GM12891 (cell line): Measurements from ENCODE around the gene VSX2.
A peak's percentile ranks its signal among the peaks of the same experiment; 100 is the strongest.

Source experiments
- DNase-seq: peaks from one replicate; pipeline ENCODE4 v3.0.0; 2011; ENCODE audit warnings: low spot score; ENCODE audit not compliant: insufficient read length
- FAIRE-seq: peaks from 2 replicates; lab custom pipeline; 2011; peaks lifted over from hg19 to GRCh38; lab: Jason Lieb, UNC
- PAX5 ChIP-seq: IDR thresholded peaks from 2 replicates; pipeline ENCODE4 v1.6.1; 2011; ENCODE audit warnings: low read length, moderate library complexity, mild to moderate bottlenecking; ENCODE audit not compliant: insufficient read depth, severe bottlenecking
- POLR2A ChIP-seq: IDR thresholded peaks from 2 replicates; pipeline ENCODE4 v1.6.1; 2011; ENCODE audit warnings: low read depth, low read length, control low read depth
- POLR2AphosphoS5 ChIP-seq: IDR thresholded peaks from 2 replicates; pipeline ENCODE4 v1.6.1; 2011; ENCODE audit warnings: low read depth, low read length, control low read depth
- POU2F2 ChIP-seq: IDR thresholded peaks from 2 replicates; pipeline ENCODE4 v1.6.1; 2011; ENCODE audit warnings: low read depth, mild to moderate bottlenecking, control low read depth, low read length, moderate library complexity
- SPI1 ChIP-seq: IDR thresholded peaks from 2 replicates; pipeline ENCODE4 v1.6.1; 2011; ENCODE audit warnings: low read depth, low read length, control low read depth
- TAF1 ChIP-seq: IDR thresholded peaks from 2 replicates; pipeline ENCODE4 v1.6.1; 2011; ENCODE audit warnings: low read depth, low read length, control low read depth

The VSX2 gene

DNA sequence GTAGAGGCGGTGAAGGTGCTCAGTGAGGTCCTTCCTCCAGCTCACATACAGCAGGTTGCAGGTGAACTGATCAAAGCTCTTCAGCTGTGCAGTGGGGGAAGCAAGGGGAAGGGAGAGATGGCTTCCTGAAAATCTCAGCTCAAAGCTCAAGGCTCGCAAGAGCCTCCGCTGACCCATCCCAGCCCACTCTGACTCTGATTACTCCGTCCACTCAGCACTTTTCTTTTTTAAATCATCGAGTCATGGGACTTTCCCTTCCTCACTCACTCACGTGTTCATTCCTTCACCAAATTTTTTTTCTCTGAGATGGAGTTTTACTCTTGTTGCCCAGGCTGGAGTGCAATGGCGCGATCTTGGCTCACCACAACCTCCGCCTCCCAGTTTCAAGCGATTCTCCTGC is 58.7 kb downstream of the VSX2 start:
- no peak for DNase-seq
- FAIRE-seq: no peak
- no peak for TF ChIP-seq SPI1
- TF ChIP-seq POLR2A: no peak
- TF ChIP-seq TAF1: no peak
- TF ChIP-seq POU2F2: no peak
- TF ChIP-seq POLR2AphosphoS5: no peak
- TF ChIP-seq PAX5: no peak

GRCh38 chr14:74299061-74299545 is 59.9 kb downstream of the VSX2 start:
- FAIRE-seq (no peak), DNase-seq (no peak)
- TF ChIP-seq SPI1: no peak
- no peak for TF ChIP-seq PAX5
- no peak for TF ChIP-seq POU2F2
- no peak for TF ChIP-seq POLR2A
- TF ChIP-seq TAF1: no peak
- TF ChIP-seq POLR2AphosphoS5: no peak

- no peak for TF ChIP-seq SPI1
- no peak for TF ChIP-seq POLR2A
- TF ChIP-seq POLR2AphosphoS5: no peak
- TF ChIP-seq POU2F2: no peak
- TF ChIP-seq TAF1: no peak
- no peak for TF ChIP-seq PAX5
- DNase-seq: no peak
- no peak for FAIRE-seq
These were observed 62.4 kb downstream of the VSX2 start for GRCh38 chr14:74301594-74302151.

- TF ChIP-seq SPI1 (peak; percentile 35; the same call in 1 of the 2 replicates), POU2F2 (no peak), PAX5 (no peak)
- DNase-seq (peak; percentile 42), FAIRE-seq (peak; percentile 63)
These were observed 62.9 kb downstream of the VSX2 start for GRCh38 chr14:74302152-74302628.

DNA sequence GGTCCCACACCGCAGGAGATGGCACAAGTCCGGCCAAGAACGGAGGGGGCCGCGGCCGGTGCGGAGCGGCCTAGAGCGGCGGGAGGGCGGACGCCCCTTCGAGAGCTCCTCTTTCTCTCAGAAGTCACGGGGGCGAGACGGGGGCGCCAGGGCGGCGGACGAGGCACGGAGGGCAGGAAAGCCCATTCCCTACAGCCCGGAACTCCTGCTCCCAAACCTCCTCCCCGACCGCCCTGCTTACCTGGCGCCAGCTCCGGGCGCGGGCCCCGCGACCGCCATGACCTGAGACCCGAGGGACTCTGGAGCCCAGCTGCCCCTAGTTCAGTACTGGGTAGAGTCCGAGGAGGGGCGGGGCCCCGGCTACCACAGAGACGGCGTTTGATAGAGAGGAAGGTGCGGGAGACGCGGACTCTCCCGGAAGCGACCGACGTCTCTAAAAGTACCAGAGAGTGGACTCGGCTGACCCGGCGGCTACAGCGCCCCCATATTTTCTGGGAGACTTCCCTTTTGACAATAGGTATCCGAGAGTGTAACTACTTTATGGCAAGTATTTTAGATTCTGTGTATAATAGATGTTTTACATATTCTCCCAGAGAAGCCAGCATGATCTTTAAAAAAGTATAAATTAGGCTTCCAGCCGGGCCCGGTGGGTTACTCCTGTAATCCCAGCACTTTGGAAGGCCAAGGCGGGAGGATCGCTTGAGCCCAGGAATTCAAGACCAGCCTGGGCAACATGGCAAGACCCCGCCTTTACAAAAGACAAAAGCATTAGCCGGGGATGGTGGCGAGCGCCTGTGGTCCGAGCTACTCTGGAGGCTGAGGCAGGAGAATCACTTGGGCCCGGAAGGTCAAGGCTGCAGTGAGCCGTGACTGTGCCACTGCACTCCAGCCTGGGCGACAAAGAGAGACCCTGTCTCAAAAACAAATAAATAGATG is 63.7 kb downstream of the VSX2 start, which contains the start of gene ABCD4:
ABCD4 (minus strand) TSS at position 301 of the 936 bp plus-strand sequence; CDS start at position 279, 22 bp downstream.
- FAIRE-seq: peak; percentile 62
- TF ChIP-seq POLR2A (peak; percentile 80), SPI1 (peak; percentile 62), PAX5 (no peak), TAF1 (peak; percentile 84), POLR2AphosphoS5 (peak; percentile 71; the same call in 1 of the 2 replicates), POU2F2 (0 out of 2 replicates have a peak, but pooled peaks have one; percentile 8)
- peak; percentile 76 for DNase-seq

GRCh38 chr14:74308695-74309094 is 69.4 kb downstream of the VSX2 start:
- DNase-seq: no peak
- TF ChIP-seq POU2F2: no peak
- TF ChIP-seq POLR2AphosphoS5: no peak
- TF ChIP-seq TAF1: no peak
- no peak for TF ChIP-seq POLR2A
- TF ChIP-seq PAX5: no peak
- TF ChIP-seq SPI1: no peak
- FAIRE-seq: no peak

- no peak for DNase-seq
- TF ChIP-seq POU2F2 (no peak), POLR2A (no peak), TAF1 (no peak), SPI1 (no peak), PAX5 (no peak), POLR2AphosphoS5 (no peak)
- FAIRE-seq: no peak
These were observed 70.1 kb downstream of the VSX2 start for GRCh38 chr14:74309125-74310022.

DNA sequence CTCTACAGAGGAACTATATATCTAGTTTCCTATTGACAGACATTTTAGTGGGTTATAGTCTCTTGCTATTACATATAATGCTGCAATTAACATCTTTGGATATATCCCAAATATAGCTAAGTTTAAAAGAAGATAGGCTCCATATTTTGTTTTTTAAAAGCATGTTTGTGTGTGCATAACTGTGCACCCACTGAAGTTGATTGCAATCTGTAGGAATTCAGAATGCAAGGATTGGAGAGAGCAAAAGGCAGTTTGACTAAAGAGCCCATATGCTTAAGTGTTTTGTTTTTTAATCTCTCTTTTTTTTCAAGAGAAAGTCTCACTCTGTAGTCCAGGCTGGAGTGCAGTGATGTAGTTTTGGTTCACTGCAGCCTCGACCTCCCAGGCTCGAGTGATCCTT is 72.9 kb downstream of the VSX2 start:
- FAIRE-seq (no peak), DNase-seq (no peak)
- TF ChIP-seq SPI1 (no peak), POU2F2 (no peak), POLR2AphosphoS5 (no peak), TAF1 (no peak), PAX5 (no peak)
